HG02943 (cell line): Measurements from ENCODE around the gene PNMA6E.
"Not testable (repeated sequence)": the region's sequence is repeated elsewhere in the genome, so short reads cannot be mapped to it uniquely, and the experiment has no call there.

Source experiments
- ATAC-seq: cut with Tn5 transposase; IDR thresholded peaks from one replicate; pipeline ENCODE4 v1.9.1; 2021; ENCODE audit warnings: mild to moderate bottlenecking, low read depth, moderate library complexity; ENCODE audit not compliant: unreplicated experiment

Gene PNMA6E

GRCh38 chrX:153387987-153388721 lies 13.0 kb downstream of the PNMA6E start:
- no peak for ATAC-seq

DNA sequence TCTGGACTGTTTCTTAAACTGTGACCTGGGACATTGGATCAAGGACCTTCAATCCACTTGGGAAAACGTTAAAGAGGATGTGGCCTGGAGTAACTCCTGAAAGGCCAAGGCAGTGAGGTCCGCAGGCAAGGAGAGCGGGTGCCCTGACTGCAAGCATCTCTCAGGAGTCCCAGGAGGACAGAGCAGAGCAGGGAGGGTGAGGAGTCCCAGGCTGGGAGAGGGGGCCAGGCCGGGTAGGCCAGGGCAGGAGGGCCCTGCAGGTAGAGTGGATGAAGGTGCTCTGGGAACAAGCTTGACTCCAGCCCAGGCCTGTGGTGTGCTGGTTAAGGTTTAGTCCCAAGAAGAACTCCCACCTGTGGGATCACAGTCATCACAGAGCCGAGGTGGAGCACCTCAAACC lies 13.8 kb downstream of the PNMA6E start:
- ATAC-seq = no peak

DNA sequence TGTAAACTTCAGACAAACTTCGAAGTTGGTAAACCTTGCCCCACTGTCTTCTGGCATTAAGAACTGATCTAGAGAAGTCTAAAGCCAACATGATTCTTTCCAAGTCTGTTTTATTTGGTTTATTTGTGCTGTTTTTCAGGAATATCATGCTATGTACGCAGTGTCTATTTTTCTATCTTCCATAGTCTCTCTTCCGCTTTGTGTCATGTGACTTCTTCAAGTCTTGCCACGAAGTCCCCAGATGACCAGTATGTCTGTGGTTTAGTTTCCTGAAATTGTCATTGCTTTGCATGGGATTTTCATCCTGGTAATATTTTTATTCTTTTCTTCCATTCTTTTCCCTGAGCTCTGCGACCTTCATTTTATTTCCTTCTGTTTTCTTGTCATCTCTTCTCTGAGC lies 15.1 kb downstream of the PNMA6E start:
- no peak for ATAC-seq

DNA sequence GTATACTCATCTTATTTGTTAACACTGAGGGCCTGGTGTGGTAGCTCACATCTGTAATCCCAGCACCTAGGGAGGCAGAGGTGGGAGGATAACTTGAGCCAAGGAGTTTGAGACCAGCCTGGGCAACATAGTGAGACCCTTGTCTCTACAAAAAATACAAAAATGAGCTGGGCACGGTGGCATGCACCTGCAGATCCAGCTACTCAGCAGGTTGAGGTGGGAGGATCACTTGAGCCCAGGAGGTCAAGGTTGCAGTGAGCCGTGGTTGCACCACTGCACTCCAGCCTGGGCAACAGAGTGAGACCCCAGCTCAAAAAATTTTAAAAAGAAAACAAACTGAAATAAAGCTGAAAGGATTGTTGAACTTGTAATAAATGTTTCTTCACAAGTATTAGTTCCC lies 16.2 kb downstream of the PNMA6E start:
- not testable (repeated sequence) for ATAC-seq

DNA sequence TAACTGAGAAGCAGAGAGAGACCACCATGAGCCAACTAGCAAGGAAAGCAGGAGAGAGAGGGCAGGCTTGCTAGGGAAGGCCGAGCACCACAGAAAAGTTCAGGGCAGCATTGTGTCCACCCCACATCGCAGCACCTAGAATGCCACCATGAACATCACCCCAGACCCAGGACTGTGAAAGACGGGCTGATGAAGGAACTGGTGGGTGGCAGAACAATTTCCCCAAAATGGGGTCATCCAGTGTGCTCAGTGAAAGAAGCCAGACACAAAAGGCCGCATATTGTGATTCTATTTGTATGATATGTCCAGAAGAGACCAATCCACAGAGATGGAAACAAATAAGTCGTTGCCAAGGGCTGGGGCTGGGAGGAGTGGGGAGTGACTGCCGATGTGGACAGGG lies 16.8 kb downstream of the PNMA6E start:
- ATAC-seq = no peak

DNA sequence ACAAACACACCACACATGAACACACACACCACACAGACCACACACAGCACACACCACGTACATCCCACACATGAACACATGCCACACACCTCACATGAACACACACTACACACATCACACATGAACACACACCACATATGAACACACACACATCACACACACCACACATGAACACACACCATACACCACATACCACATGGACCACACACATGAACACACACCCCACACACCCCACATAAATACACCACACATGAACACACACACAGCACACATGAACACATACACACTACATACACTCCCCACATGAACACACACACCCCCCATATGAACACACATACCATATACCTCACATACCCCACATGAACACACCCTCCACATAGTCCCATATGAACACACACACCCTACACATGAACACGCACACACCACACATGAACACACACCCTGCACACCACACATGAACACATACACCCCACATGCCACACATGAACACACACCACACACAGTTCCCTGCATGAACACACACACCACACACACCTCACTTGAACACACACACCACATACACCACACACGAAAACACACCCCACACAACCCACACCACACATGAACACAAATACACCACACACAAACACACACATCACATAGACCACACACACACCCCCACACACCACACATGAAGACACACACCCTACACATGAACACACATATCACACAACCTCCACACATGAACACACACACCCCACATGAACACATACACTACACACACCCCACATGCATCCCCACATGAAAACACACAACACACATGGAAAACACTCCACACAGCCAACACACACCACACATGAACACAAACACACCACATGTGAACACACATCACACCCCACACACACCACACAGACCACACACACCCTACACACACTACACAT lies 18.3 kb downstream of the PNMA6E start:
- no peak for ATAC-seq

DNA sequence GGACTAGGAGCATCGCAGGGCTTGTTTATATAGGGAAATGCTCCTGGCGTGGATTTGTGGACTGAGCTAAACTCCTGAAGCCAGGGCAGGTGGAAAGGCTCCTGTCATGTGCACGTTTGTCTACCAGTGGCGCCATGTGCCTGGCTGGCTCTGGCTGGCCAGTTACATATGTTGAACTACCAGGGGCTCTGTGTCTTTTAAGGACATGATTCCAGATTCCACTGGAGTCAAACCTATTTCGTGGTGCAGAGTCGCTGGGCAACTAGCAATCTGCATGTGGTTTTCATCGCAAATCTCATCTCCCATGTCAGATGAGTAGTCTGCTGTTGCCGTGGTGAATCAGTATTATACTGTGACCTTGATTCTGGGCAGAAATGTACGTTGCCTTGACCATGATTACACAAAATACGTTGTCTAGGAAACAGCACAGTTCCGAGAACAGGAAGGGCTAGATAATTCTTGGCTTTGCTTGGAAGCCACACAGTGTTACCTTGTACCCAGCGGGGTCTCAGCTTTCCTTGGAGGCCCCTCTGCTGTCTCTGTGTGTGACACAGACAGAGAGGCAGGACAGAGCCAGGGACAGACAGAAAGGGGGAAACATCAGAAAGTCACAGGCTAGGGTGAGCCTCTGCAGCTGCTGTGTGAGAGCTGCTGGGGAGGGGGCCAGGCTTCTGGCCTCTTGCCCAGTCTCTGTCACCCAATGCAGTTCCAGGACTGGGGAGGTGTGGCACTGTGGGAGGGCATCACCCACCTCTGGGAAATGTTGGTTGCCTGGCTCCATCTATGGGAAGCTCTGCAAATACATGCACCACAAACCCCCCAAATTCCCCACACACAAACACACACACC lies 19.2 kb downstream of the PNMA6E start:
- ATAC-seq = no peak

- ATAC-seq = no peak
These were observed 20.5 kb downstream of the PNMA6E start for GRCh38 chrX:153380691-153381090.

DNA sequence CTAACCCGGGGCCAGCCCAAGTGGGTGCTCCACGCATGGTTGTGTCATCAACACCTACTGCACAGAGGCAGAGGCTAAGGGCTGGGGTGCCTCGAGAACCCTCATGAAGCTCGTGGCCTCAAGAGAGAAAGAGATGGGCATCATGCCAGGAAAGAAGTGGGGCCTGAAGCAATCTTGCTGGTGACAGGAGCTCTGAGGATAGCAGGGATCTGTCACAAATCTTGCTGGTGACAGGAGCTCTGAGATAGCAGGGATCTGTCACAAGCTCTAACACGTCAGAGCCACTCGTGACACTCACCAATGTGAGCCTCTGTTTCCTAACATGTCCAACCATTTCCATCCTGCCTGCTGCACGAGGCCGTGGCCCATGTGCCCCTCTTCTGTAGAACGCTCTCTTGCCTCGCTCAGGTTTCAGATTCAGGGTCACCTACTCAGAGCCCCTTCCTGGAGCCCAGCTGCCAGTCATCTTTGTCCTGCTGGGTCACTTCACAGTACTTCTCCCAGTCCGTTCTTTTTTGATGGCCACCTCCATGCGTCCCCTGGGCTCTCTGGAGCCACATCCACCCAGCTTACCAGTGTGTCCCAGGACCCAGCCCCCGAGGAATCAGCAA lies 21.1 kb downstream of the PNMA6E start:
- no peak for ATAC-seq

DNA sequence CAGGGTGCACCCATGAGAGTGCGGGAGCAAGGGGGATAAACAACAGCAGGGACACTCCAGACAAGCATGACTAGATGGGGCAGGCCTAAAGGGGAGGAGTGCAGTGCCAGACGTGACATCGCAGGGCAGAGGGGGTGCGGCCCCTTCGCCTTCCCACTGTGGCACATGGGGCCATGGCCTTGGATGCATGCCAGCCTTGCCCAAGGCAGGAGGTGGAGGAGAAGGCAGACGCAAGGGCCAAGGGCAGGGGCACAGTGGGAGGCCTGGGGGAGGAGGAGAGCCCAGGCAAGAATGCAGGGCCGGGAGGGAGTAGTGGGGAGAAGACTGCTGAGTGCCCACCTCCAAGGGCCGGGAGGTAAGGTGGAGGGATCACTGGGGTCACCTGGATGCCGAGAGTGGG lies 21.6 kb downstream of the PNMA6E start:
- ATAC-seq = no peak

GRCh38 chrX:153378607-153379006 lies 22.5 kb downstream of the PNMA6E start:
- ATAC-seq = no peak

DNA sequence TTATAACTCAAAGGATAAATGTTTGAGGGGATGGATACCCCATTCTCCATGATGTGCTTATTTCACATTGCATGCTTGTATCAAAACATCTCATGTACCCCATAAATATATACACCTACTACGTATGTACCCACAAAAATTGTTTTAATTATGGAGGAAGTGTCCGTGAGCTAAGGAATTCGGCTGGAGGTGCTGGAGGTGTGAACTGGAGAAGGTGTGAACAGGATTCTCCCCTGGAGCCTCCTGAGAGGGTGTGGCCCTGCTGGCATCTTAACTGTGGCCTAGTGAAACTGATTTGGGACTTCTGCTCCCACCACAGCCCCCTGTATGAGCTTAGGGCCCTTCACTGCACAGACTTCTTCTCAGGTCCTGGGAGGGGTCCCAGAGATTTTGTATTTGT lies 23.4 kb downstream of the PNMA6E start:
- ATAC-seq = no peak

DNA sequence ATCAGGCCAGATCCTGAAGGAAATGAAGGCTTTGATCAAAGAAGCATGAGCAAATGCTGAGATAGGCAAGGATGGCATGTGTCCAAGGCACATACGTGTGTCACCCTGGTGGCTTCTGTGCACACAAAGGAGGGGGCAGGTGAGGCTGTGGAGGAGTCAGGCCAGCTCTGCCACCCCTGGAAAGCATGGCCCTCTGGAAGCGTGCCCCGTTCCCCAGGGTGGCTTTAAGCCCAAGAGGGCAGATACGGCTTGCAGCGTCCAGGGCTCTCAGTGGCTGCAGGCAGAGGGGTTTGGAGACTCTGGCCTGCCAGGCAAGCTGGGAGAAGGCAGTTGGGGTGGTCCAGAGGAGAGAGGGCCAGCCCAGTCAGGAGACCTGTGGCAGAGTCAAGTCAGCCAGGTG lies 25.6 kb downstream of the PNMA6E start:
- ATAC-seq = no peak

- no peak for ATAC-seq
These were observed 26.7 kb downstream of the PNMA6E start for GRCh38 chrX:153374426-153374825.

DNA sequence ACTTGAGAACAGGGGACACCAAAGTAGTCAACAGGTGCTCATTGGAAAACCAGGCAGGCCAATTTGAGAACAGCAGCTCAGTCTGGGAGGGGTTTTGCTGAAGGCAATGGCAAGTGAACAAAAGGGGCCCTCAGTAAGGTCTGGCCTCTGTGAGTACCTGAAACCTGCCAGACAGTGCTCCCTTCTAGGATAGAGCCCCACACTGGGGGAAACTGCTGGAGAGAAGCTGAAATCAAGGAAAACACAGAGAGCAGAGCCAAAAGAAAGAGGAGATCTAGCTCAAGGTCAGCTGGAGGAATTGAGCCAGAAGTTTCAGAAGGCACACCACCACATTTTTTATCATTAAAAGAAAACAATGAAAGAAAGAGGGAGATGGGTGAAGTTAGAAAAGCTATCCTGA lies 28.2 kb downstream of the PNMA6E start:
- no peak for ATAC-seq

GRCh38 chrX:153371256-153371655 lies 29.9 kb downstream of the PNMA6E start:
- no peak for ATAC-seq

DNA sequence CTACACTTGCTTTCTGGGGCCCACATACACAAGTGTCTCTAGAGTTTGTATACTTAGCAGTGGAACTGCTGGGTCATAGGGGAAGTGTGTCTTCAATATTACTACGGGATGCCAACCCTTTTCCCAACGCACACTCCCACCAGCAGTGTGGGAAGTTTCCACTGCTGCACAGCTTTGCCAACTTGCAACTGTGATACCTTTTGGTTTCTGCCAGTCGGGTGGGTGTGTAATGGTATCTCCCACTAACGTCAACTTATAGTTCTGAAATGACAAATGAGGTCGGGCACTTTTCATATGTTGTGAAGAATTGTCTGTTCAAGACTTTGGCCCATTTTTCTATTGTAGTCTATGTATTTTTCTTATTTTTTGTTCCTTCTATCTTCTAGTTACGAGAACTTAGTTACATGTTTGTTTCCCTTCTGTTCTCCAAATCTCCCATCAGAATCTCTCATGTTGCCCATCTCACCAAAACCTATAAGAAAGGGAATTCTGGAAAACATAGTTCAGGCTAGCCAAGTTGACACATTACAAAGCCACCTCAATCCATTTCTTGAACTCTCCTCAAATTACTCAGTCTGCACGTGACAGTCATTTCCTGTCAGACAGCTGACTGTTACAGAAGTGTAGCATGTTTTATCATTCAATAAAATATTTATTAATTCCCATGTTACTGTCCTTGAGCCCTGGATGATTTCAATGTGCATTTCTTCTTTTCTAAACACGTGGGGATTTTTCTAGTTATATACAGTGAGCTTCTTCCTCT lies 30.7 kb downstream of the PNMA6E start:
- ATAC-seq = no peak

DNA sequence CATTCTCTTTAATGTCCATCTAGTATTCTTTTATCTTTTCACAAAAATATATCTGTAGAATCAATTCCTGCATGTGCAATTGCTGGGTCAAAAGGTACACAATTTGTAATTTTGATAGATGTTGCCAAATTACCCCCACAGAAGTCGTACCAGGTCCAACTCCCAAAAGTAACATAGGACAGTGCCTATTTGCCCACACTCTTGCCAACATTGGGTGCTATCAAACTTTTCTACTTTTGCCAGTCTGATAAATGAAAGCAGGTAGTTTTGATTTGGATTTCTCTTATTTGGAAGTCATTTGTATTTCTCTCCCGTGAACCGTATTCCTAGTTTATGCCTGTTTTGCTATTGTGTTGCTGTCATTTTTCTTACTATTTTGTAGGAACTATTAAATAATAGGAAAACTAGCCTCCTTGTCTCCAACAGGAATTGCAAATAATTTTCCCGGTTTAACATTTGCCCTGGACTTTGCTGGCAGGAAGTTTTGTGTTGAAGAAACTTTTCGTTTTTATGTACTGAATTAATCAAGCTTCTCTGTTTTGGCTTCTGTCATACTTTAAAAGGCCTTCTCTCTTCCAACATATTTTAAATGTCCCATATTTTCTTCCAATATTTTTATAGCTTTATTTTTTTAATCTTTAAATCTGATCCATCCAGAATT lies 34.1 kb downstream of the PNMA6E start:
- ATAC-seq = no peak

DNA sequence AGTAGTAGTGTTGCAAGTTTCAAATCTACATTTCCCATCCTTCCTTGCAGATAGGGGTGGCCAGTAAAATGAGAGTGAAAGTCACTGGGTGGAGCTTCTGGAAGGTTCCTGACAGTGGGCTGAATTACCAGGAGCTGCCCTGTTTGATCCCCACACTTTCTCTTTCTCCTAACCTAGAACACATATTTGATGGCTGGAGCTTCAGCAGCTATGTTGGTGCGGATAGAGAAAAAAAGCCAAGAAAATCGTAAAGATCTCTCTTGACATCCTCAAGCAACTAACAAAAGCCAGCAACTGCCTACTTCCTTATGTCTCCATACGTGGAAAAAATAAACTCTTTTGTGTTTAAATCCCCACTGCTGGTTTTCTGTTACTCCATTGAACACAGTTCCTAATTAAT lies 35.0 kb downstream of the PNMA6E start:
- ATAC-seq = no peak
